Activated CD8-positive, alpha-beta T cell treated with anti-CD3 and anti-CD28 coated beads, Interleukin-2, amount 10 ng/mL, durations not matched to agents 7 days and 5 days (primary cell): ENCODE measurements around the gene FBXO34. TPM values are rescaled to one million over a fixed set of nuclear protein-coding genes. Genes with fewer than 3 reads are reported as not detected.

Source experiments
- ATAC-seq: fragments of 150-1000 bp; cut with Tn5 transposase; one replicate; pipeline ENCODE4 v1.10.0; 2021; ENCODE audit warnings: moderate library complexity
- CTCF ChIA-PET: fragments of 350-600 bp; sonication (Branson Sonifier 250); formaldehyde crosslinking; loops from one replicate; lab custom pipeline; 2021; ENCODE audit warnings: antibody characterized with exemption; lab: Charles Lee
- POLR2A ChIA-PET: fragments of 350-600 bp; sonication (Branson Sonifier 250); formaldehyde crosslinking; loops from one replicate; lab custom pipeline; 2021; ENCODE audit warnings: antibody characterized with exemption; lab: Charles Lee
- DNase-seq: peaks from one replicate; pipeline ENCODE4 v3.0.0-alpha.2; 2020
- H3K27ac Mint-ChIP-seq: one replicate; pipeline ENCODE4 v1.8.0; 2021; ENCODE audit warnings: mild to moderate bottlenecking, mixed read lengths
- H3K27me3 Mint-ChIP-seq: one replicate; pipeline ENCODE4 v1.8.0; 2021; ENCODE audit warnings: low read depth, mixed read lengths
- H3K36me3 Mint-ChIP-seq: one replicate; pipeline ENCODE4 v1.8.0; 2021; ENCODE audit warnings: low read depth, mixed read lengths
- H3K4me1 Mint-ChIP-seq: one replicate; pipeline ENCODE4 v1.8.0; 2021; ENCODE audit warnings: low read depth, mixed read lengths
- H3K4me3 Mint-ChIP-seq: one replicate; pipeline ENCODE4 v1.8.0; 2021; ENCODE audit warnings: mild to moderate bottlenecking, mixed read lengths
- H3K9me3 Mint-ChIP-seq: one replicate; pipeline ENCODE4 v1.8.0; 2022; ENCODE audit warnings: mixed read lengths; ENCODE audit not compliant: insufficient read depth
- total RNA-seq, 2 experiments: library from RNA; stranded (reverse); gene quantifications; one replicate each; pipeline ENCODE4 v1.2.3, GENCODE V29; 2021

FBXO34 gene, protein sequence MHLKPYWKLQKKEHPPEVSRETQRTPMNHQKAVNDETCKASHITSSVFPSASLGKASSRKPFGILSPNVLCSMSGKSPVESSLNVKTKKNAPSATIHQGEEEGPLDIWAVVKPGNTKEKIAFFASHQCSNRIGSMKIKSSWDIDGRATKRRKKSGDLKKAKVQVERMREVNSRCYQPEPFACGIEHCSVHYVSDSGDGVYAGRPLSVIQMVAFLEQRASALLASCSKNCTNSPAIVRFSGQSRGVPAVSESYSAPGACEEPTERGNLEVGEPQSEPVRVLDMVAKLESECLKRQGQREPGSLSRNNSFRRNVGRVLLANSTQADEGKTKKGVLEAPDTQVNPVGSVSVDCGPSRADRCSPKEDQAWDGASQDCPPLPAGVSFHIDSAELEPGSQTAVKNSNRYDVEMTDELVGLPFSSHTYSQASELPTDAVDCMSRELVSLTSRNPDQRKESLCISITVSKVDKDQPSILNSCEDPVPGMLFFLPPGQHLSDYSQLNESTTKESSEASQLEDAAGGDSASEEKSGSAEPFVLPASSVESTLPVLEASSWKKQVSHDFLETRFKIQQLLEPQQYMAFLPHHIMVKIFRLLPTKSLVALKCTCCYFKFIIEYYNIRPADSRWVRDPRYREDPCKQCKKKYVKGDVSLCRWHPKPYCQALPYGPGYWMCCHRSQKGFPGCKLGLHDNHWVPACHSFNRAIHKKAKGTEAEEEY
- 10 to 100 TPM; 17.4 to 18.3 TPM for total RNA-seq

DNA sequence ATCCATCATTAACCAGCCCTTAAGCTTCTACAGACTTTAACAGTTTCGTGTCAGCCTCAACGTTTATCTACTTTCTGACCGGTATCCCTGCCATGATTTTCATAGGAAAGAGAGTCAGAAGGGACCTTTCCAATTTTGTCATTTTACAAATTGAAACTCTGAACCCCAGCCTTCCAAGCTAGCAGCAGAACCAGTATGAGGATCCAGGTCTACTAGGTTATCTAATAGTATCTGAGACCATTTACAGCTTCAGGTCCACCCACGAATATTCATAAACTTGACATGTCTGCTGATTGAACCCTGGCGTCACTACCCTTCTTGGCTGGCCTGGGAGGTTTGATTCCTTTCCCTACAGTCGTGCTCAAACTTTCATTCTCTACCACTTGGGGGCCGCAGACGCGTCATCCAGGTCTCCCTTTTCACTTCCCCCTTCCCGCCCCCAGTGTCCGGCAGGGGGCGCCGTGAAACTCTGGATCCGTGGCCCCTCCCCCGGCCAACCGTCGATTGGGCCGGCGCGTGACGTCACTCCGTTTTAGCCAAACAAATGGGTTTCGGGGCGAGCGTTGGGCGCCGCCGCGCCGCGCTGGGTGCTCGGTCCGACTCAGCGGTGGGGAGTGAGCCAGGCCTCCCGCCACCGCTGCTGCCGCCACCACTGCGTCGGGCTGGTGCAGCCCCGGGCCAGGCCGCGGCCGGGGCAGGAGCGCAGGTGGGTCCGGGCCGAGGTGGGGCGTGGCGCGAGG, at the start of gene FBXO34:
Gene FBXO34, plus strand, starts transcription at position 590 of the 740 bp plus-strand sequence. CDS start 78,970 bp downstream, outside the sequence.
- H3K4me3 Mint-ChIP-seq, result peak within 1 kb of the TSS; percentile 90
- ChIA-PET CTCF (interaction anchor here (0.7 to 4.8 kb wide), 53 partner anchors 9 to 705 kb away, joined by 3 to 121 read pairs (median 6); partner anchors contain the start of genes ATG14 and DLGAP5), POLR2A (interaction anchor here (0.6 to 1.1 kb wide), 6 partner anchors 21 to 271 kb away, joined by 3 to 5 read pairs (median 3); no protein-coding TSS in a partner anchor)
- H3K27me3 Mint-ChIP-seq, result no peaks in the 10 kb centered on the region
- H3K27ac Mint-ChIP-seq, result peak within 1 kb of the TSS; percentile 97
- H3K4me1 Mint-ChIP-seq, result peaks cover 36% of the 10 kb centered on the region
- peaks cover 8% of the 10 kb centered on the region for H3K36me3 Mint-ChIP-seq
- peak; percentile 90 for ATAC-seq
- DNase-seq, result peak; percentile 99
- H3K9me3 Mint-ChIP-seq, result no peaks in the 10 kb centered on the region

DNA sequence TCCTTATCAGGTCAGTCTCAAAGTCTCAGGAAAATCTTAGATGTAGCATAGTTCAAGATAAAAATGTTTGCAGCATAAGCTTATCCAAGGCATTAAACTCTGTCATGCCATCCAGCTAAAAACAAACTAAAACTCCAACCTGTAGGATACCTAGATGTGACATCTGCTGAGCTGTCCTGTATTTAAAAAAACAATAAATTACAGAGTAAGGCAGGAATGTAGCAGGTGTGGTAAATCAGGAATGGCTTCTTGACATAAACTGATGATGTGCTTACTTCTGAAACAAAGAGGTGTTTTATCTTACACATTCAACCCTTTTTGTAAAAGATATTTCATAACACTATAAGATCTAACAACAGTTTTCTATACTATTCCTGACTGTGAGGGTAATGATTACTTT, 49.3 kb upstream of the FBXO34 start:
- ChIA-PET CTCF (no interaction called here), POLR2A (no interaction called here)
- no peak for DNase-seq
- no peak overlapping the region for H3K4me3 Mint-ChIP-seq
- peaks cover 18% of the 10 kb centered on the region for H3K27me3 Mint-ChIP-seq
- no peak overlapping the region for H3K27ac Mint-ChIP-seq
- H3K36me3 Mint-ChIP-seq, result no peaks in the 10 kb centered on the region
- H3K4me1 Mint-ChIP-seq, result no peaks in the 10 kb centered on the region
- peaks cover 13% of the 10 kb centered on the region for H3K9me3 Mint-ChIP-seq
- ATAC-seq, result no peak

DNA sequence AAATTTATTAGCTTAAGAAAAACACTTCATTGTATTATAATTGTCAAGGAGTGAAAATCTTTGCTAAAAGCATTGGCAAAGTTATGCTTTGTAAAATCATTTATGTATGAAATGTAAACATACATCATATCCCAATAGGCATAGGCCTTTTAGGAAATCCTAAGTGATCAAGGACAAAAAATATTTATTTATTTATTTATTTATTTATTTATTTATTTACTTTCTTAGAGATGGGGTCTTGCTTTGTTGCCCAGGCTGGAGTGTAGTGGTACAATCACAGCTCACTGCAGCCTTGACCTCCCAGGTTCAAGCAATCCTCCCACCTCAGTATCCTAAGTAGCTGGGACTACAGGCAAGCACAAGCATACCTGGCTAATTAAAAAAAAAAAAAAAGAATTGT, 47.9 kb upstream of the FBXO34 start:
- Mint-ChIP-seq H3K4me1 (no peaks in the 10 kb centered on the region), H3K27ac (no peak overlapping the region), H3K9me3 (peaks cover 13% of the 10 kb centered on the region), H3K36me3 (no peaks in the 10 kb centered on the region), H3K27me3 (peaks cover 18% of the 10 kb centered on the region), H3K4me3 (no peak overlapping the region)
- no peak for DNase-seq
- no peak for ATAC-seq
- POLR2A ChIA-PET, result no interaction called here
- CTCF ChIA-PET, result no interaction called here

DNA sequence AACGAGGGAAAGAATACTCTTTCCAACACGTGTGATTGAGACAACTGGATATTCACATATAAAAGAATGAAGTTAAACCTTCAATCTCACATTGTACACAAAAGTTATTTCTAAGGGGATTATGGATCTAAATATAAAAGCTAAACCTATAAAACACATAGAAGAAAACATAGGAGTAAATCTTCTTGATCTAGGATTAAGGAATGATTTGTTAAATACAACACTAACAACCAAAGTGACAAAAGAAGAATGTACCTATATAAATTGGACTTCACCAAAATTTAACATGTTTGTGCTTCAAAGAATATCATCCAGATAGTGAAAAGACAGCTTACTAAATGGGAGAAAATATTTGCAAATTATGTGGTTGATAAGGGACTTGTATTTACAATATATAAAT, 43.0 kb upstream of the FBXO34 start:
- H3K36me3 Mint-ChIP-seq, result no peaks in the 10 kb centered on the region
- H3K4me3 Mint-ChIP-seq, result no peak overlapping the region
- POLR2A ChIA-PET, result no interaction called here
- peaks cover 17% of the 10 kb centered on the region for H3K9me3 Mint-ChIP-seq
- CTCF ChIA-PET, result interaction anchor here (1.4 kb wide), 1 partner anchor 18 kb away, joined by 3 read pairs; no protein-coding TSS in a partner anchor
- peaks cover 11% of the 10 kb centered on the region for H3K27me3 Mint-ChIP-seq
- no peak overlapping the region for H3K27ac Mint-ChIP-seq
- H3K4me1 Mint-ChIP-seq, result no peaks in the 10 kb centered on the region
- ATAC-seq (no peak), DNase-seq (no peak)

DNA sequence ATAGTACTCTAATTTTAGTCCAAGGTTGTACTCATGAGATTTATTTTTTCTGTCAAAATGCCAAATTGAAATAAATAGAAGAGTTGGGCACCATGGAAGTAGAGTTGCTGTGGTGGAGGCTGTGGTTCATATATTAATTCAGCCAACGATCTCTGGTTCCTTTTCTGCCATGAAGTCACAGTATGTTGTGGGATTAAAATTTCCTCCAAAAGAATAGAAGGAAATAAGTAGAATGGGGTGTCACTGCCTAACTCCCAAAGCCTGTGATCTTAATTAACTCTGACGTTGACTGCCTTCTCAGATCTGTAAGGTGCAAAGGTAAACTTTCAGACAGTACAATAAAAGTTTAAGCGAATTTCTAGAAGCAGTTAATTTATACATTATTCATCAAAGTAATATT, 37.6 kb upstream of the FBXO34 start:
- POLR2A ChIA-PET, result no interaction called here
- Mint-ChIP-seq H3K27ac (no peak overlapping the region), H3K4me3 (no peak overlapping the region), H3K36me3 (no peaks in the 10 kb centered on the region), H3K4me1 (no peaks in the 10 kb centered on the region), H3K9me3 (peaks cover 5% of the 10 kb centered on the region), H3K27me3 (peaks cover 26% of the 10 kb centered on the region)
- CTCF ChIA-PET, result no interaction called here
- ATAC-seq (no peak), DNase-seq (no peak)

DNA sequence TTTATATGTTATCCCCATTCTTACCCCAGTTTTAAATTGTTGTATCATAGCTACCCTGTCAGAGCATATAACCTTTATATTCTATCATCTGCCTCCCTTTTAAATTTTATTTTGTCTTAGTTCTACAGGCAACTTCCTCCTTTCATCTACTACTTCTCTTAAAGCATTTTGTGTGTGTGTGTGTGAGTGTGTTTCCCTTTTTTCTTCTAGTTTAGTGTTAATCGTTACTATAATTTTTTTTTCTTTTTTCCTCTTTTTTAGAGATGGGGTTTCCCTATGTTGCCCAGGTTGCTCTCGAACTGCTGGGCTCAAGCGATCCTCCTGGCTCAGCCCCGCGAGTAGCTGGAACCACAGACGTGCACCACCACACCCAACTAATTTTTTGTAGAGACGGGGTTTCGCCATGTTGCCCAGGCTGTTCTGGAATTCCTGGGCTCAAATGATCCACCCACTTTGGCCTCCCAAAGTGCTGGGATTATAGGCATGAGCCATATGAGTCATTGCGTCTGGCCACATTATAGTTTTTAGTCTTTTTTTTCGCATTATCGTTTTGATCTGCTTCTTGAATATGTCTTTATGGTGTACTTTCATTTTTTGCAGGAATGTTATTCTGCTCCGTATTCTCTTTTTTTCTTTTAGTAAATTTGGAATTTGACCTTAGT, 33.1 kb upstream of the FBXO34 start:
- CTCF ChIA-PET, result no interaction called here
- Mint-ChIP-seq H3K9me3 (no peaks in the 10 kb centered on the region), H3K27me3 (peaks cover 28% of the 10 kb centered on the region), H3K4me3 (no peak overlapping the region), H3K4me1 (peaks cover 3% of the 10 kb centered on the region), H3K27ac (no peak overlapping the region), H3K36me3 (no peaks in the 10 kb centered on the region)
- no peak for DNase-seq
- POLR2A ChIA-PET, result no interaction called here
- no peak for ATAC-seq

DNA sequence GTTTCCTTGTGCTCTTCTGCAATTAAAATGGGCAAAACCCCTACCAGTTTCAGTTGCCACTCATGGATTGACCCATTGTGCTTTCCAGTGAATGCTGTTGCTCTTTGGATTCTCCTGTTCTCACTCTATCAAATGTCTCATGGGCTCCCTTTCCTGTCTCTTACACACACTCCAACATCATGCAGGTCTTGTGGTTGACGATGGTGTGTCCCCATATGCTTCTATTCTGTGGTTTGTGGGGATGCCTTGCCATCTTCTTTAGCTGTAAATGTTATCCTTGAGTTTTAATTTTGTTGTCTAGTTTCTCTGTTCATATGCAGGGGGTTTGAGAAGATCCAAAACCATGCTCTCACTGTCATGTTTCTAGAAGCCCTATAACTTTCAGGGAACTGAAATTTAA, 31.9 kb upstream of the FBXO34 start:
- ChIA-PET POLR2A (no interaction called here), CTCF (no interaction called here)
- Mint-ChIP-seq H3K27ac (no peak overlapping the region), H3K36me3 (no peaks in the 10 kb centered on the region), H3K27me3 (peaks cover 25% of the 10 kb centered on the region), H3K4me1 (peaks cover 3% of the 10 kb centered on the region), H3K9me3 (no peaks in the 10 kb centered on the region), H3K4me3 (no peak overlapping the region)
- ATAC-seq, result no peak
- DNase-seq, result no peak

DNA sequence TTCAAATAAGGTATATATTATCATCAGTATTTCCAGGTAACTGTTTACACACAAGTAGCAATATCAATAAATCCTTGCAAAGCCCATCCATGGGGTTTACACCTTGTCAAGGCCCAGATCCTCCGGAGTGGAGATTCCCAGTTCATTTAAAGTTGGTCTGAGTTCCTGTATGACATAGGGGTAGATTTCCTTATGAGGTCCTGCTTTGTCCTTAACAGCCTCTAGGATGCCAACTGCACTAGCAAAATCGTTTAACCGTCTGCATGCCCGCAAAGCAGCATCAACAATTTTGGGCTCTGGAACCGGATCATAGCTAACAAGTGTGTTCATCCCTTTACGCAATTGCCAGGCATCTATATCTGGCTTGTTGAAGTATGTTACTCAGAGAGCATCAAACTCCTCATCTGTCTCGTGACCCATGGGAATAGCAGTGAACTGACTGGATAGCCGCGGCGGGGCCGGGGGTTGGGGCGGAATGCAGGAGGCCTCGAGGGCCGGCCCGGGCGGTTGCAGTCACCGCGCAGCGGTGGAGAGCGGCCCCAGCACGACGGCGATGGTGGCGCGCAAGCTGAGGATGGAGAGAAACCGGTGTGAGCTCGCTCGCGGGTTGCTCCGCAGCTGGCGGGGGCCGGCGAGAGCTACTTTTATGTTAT, 30.6 kb upstream of the FBXO34 start:
- ChIA-PET POLR2A (interaction anchor here (0.7 kb wide), 1 partner anchor 736 kb away, joined by 3 read pairs; no protein-coding TSS in a partner anchor), CTCF (interaction anchor here (1.0 kb wide), 1 partner anchor 30 kb away, joined by 3 read pairs; no protein-coding TSS in a partner anchor)
- Mint-ChIP-seq H3K9me3 (no peaks in the 10 kb centered on the region), H3K27ac (no peak overlapping the region), H3K4me3 (no peak overlapping the region), H3K36me3 (no peaks in the 10 kb centered on the region), H3K27me3 (peaks cover 22% of the 10 kb centered on the region), H3K4me1 (peaks cover 3% of the 10 kb centered on the region)
- ATAC-seq (no peak), DNase-seq (no peak)

DNA sequence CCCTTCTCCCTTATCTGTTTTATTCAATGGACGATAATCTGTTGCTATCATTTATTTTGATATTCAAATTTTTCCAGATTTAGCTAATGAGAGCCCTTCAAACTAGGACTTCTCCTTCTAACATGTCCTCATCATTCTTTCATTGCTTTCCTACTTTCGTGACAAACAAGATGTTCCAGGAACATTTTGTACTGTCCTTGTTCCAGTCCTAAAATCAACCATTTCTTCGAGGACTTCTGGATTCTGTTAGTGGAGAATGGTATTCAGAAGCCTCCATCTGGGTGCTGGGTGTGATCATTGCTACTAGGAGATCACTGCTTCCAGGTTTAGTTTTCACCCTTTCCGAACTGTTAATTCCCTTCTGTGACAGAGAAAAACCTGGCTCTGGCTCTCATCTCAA, 29.5 kb upstream of the FBXO34 start:
- Mint-ChIP-seq H3K9me3 (no peaks in the 10 kb centered on the region), H3K4me1 (peaks cover 3% of the 10 kb centered on the region), H3K27me3 (peaks cover 20% of the 10 kb centered on the region), H3K4me3 (no peak overlapping the region), H3K27ac (no peak overlapping the region), H3K36me3 (no peaks in the 10 kb centered on the region)
- CTCF ChIA-PET, result no interaction called here
- POLR2A ChIA-PET, result no interaction called here
- no peak for ATAC-seq
- DNase-seq, result no peak

DNA sequence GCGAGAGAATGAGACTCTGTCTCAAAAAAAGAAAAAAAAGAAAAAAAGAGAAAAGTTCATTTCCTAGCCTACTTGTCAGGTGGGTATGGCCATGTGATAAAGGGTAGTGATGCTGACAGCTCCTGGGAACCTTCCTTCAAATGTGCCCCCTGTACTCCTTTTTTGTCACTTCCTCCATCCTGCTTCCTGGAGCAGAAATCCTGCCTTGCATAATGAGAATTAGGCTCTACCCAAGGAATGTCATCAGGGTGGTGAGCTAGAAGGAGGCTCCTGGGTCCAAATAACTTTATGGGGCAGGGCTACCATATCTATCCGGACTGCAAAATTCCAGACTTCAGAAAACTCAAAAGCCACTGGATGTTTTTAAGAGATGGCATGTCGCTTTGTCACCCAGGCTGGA, 27.8 kb upstream of the FBXO34 start:
- POLR2A ChIA-PET, result no interaction called here
- CTCF ChIA-PET, result interaction anchor here (0.9 to 1.7 kb wide), 2 partner anchors 27 to 203 kb away, joined by 3 to 4 read pairs; no protein-coding TSS in a partner anchor
- no peaks in the 10 kb centered on the region for H3K9me3 Mint-ChIP-seq
- DNase-seq (no peak), ATAC-seq (no peak)
- no peaks in the 10 kb centered on the region for H3K36me3 Mint-ChIP-seq
- peaks cover 34% of the 10 kb centered on the region for H3K27me3 Mint-ChIP-seq
- no peak overlapping the region for H3K27ac Mint-ChIP-seq
- H3K4me3 Mint-ChIP-seq, result no peak overlapping the region
- peaks cover 3% of the 10 kb centered on the region for H3K4me1 Mint-ChIP-seq

DNA sequence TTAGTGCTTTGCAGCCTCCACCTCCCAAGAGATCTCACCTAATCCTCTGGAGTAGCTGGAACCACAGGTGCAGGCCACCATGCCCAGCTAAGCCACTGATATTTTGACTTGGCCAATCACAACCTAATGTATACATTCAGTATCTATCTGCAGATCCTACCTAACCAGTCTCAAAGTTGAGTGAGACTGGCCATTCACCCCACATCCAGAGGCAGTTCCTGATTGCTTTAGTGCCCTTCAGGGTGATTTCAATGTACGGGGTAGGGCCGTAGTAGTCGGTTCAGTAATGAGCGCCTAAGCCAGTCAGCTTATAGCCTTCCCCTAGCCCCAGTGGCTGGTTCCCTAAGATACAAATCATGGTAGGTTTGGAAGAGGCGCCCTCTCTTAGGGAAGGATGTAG, 27.4 kb upstream of the FBXO34 start:
- POLR2A ChIA-PET, result no interaction called here
- ATAC-seq (no peak), DNase-seq (no peak)
- H3K4me3 Mint-ChIP-seq, result no peak overlapping the region
- CTCF ChIA-PET, result interaction anchor here (0.9 to 1.7 kb wide), 2 partner anchors 26 to 203 kb away, joined by 3 to 4 read pairs; no protein-coding TSS in a partner anchor
- no peaks in the 10 kb centered on the region for H3K9me3 Mint-ChIP-seq
- H3K27me3 Mint-ChIP-seq, result peaks cover 34% of the 10 kb centered on the region
- H3K4me1 Mint-ChIP-seq, result peaks cover 3% of the 10 kb centered on the region
- no peak overlapping the region for H3K27ac Mint-ChIP-seq
- H3K36me3 Mint-ChIP-seq, result no peaks in the 10 kb centered on the region
